H1 (cell line): ENCODE results near the gene GRIN2C. TPM values are rescaled to one million over a fixed set of nuclear protein-coding genes. Genes with fewer than 3 reads are reported as not detected.
A peak's percentile ranks its signal among the peaks of the same experiment; 100 is the strongest.

Experiments
- ASH2L ChIP-seq: fragments of 200-600, 300-600 bp; sonication (generic); IDR thresholded peaks from one replicate; pipeline ENCODE4 v1.7.1; 2017; ENCODE audit warnings: low read length
- CEBPB ChIP-seq: IDR thresholded peaks from 2 replicates; pipeline ENCODE4 v1.6.1; 2012; ENCODE audit warnings: low read depth, low read length
- CHD7 ChIP-seq: fragments of 300-600 bp; sonication (generic); IDR thresholded peaks from 2 replicates; pipeline ENCODE4 v1.7.1; 2012; ENCODE audit warnings: low read length, moderate library complexity, mild to moderate bottlenecking, inconsistent platforms; ENCODE audit not compliant: insufficient replicate concordance
- FOSL1 ChIP-seq: IDR thresholded peaks from 2 replicates; pipeline ENCODE4 v1.6.1; 2011; ENCODE audit warnings: mild to moderate bottlenecking, low read depth, low read length, moderate library complexity; ENCODE audit not compliant: insufficient read depth
- JUN ChIP-seq: IDR thresholded peaks from 2 replicates; pipeline ENCODE4 v1.6.1; 2011; ENCODE audit warnings: low read depth, mild to moderate bottlenecking, improper control_type of control experiment, low read length
- MAFK ChIP-seq: IDR thresholded peaks from 2 replicates; pipeline ENCODE4 v1.6.1; 2012; ENCODE audit warnings: low read depth, mild to moderate bottlenecking, improper control_type of control experiment, low read length
- SP2 ChIP-seq: IDR thresholded peaks from 2 replicates; pipeline ENCODE4 v1.6.1; 2012; ENCODE audit warnings: mild to moderate bottlenecking, low read length, inconsistent platforms
- TBP ChIP-seq: IDR thresholded peaks from 2 replicates; pipeline ENCODE4 v1.6.1; 2011; ENCODE audit warnings: low read depth, low read length, improper control_type of control experiment
- TCF12 ChIP-seq: IDR thresholded peaks from 2 replicates; pipeline ENCODE4 v1.6.1; 2011; ENCODE audit warnings: low read depth, mild to moderate bottlenecking, low read length
- polyA plus RNA-seq, 7 experiments: library from polyadenylated mRNA; depleted of rRNA in 3 of 7; stranded (reverse) in 5 of 7; unstranded in 2 of 7; fragments of >200 nt in 5 of 7; fragments of 200-250 nt in 2 of 7; gene quantifications; 1 replicate in 5 of 7; 2 replicates in 1 of 7; 4 replicates in 1 of 7; pipeline versions ENCODE4 v1.2.1 to v1.2.3, GENCODE V29; 2011 to 2013; ENCODE audit warnings: missing spikeins in 2 of 7, mixed read lengths in 2 of 7
- total RNA-seq: library from RNA; stranded (reverse); fragmentation: NEBNext Ultra II Directional; extraction: Animal tissue kit (Norgen Biotek cat#: 25700); gene quantifications from 2 replicates; pipeline ENCODE4 v1.2.1, GENCODE V29; 2021

The GRIN2C gene
- total and polyA plus RNA-seq, 2 of the 8 experiments (the other 6 are each of a cell fraction or from before 2014, with no cell fraction given): 0.06 to 0.07 TPM

GRCh38 chr17:74873037-74873873 is 13.6 kb upstream of the GRIN2C start (continued):
- TF ChIP-seq TCF12 (no peak), MAFK (no peak), CEBPB (peak; percentile 84), SP2 (no peak), JUN (no peak), FOSL1 (no peak), ASH2L (peak; percentile 36), TBP (peak; percentile 86), CHD7 (no peak)
- TF ChIP-seq, all 59 proteins: peak for 23
